Right lobe of liver (tissue), 4 donors: ENCODE data around the gene ADAM30.

Experiments used
- CTCF ChIP-seq, 4 donors: fragments of 200-600 bp in 3 of 4; fragments of 450-650 bp in 1 of 4; IDR thresholded peaks; one replicate each; pipeline versions ENCODE4 v1.5.1 to v1.8.0; 2016 to 2022; ENCODE audit warnings: antibody characterized with exemption in 4 of 4, mild to moderate bottlenecking in 2 of 4
- POLR2A ChIP-seq: fragments of 450-650 bp; IDR thresholded peaks from one replicate; pipeline ENCODE4 v1.6.1; 2017; ENCODE audit warnings: antibody characterized with exemption, mild to moderate bottlenecking
- donor health status: DM: no; HTN: no; CAD: no.
- donor health status: DM: no; HTN: no; CAD: no.
- donor health status: DM: no; HTN: yes; CAD: no.

GRCh38 chr1:119885903-119886783, 10.2 kb downstream of the ADAM30 start:
- TF ChIP-seq CTCF (IDR thresholded peaks at IDR 0.05): peak; percentile 71 to 90 (median 88)
- TF ChIP-seq POLR2A: no peak
